Inferior parietal cortex (tissue), 1 donor: ENCODE measurements around the gene ANGPTL4.
"Not testable (repeated sequence)": the region's sequence is repeated elsewhere in the genome, so short reads cannot be mapped to it uniquely, and the experiment has no call there.

Experiments used
- DNase-seq: peaks from one replicate; pipeline ENCODE4 v3.0.0-alpha.2; 2016; ENCODE audit errors: extremely low spot score

The ANGPTL4 gene

DNA sequence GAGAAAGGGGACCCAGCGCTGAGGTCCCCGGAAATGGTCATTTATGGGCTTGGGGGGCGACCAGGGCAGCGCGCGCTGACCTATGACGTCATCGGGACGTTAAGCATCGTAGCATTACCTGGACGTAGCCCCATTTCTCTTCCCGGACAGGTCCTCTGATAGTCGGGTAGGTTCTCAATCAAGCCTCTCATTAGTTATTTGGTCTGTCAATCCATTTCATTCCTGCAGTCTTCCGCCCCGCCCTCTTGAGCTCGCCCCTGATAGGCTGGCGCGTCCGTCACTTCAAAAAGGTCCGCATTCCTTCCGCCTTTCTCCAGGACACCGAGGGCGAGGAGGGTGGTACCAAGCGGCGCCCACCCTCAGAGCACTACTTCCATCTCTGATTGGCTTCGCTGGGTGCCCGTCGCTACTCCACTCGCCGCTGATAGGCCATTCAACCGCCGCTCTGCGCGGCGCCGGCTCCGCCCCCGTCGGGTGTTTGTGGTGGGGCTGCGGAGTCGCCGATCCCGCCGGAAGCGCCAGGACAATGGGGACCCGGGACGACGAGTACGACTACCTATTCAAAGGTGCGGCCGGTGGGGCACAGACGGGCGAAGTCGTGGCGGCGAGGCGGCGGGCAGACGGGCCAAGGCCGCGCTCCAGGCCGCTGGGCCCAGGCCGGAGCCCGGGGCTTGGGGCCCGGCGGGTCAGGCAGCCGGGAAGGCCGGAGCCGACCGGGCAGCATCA is 26.1 kb downstream of the ANGPTL4 start, which contains the start of gene RAB11B:
Gene RAB11B (plus strand): TSS at position 470 of the 726 bp plus-strand sequence. CDS start 57 bp downstream, at position 527.
- DNase-seq = peak; percentile 99

DNA sequence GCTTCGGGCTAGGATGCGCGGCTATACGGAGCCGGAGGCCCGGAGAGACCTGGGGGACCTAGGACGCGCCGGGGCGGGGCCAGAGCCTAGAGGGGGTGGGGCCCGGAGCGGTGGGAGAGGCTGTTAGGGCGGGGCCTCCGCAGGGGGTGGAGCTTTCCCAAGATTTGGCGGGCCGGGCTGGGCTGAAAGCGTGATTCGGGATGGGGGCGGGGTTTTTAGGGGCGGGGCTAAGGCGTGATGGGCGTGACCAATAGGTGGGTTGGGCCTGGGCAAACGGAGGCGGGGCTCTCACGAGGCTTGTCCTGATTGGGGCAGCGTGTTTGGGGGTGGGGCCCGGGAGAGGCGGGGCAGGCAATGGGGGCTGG is 26.6 kb downstream of the ANGPTL4 start:
- peak; percentile 75 for DNase-seq

DNA sequence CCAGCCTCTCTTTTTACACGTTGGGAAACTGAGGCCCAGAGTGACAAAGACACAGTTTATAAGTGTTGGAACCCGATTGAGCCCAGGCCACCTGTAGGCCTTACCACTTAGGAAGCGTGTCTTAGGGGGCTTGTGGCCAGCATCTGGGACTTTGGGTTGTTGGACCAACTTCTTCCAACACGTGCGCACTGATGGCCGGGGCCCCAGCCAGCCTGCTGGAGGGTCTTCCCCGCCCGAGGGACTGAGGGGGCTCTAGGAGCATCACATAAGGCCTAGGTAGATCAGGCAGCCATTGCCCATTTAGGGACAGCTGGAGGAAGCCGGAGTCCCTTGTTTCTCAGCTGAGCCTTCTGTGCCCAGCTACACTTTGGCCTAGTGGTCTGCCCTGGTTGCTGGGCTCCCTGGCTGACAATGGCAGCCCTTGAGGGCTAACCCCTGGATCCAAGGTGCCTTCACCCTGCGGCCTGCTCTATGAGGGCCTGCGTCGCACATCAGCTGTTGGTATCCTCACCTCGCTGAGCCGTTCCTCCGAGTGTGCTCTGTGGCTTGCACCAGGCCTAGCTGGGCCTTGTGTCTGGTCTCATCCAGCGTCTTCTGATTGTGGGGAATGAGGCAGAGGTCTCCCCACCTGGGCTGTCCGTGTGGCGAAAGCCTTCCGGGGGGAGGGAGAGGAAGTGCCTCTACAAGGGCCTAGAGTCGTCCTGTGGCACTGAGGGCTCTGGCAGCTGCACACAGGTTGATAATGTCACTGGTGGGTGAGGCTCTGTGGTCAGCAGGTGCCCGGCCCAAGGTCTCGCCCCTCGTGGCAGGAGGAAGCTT is 27.5 kb downstream of the ANGPTL4 start:
- DNase-seq = no peak

DNA sequence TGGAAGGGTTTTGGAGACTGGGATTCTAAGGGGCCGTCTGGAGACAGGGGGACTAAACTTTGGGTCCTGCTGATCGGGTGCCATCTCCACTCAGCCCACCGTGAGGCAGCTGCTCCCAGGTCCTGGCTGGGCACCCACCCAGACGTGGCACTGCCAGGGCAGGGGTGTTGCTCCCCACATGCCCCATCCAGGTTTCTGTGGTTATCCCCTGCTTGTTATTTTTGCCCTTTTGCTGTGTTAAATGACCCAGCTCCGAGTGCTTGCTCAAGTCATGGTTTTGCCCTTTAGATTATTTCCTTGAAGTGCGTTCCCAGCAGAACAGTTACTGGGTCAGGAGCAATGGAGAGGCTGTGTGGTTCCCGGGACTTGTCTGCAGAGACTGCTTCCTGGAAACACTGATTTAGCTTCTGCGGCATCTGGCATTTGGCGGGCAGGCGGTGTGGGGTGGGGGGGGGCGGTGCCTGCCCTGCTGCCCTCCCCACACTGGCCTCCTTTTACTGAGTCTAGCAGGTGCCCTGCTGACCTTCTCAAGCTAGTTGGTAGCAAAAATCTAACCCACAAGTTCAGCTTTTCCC is 28.1 kb downstream of the ANGPTL4 start:
- DNase-seq = no peak

DNA sequence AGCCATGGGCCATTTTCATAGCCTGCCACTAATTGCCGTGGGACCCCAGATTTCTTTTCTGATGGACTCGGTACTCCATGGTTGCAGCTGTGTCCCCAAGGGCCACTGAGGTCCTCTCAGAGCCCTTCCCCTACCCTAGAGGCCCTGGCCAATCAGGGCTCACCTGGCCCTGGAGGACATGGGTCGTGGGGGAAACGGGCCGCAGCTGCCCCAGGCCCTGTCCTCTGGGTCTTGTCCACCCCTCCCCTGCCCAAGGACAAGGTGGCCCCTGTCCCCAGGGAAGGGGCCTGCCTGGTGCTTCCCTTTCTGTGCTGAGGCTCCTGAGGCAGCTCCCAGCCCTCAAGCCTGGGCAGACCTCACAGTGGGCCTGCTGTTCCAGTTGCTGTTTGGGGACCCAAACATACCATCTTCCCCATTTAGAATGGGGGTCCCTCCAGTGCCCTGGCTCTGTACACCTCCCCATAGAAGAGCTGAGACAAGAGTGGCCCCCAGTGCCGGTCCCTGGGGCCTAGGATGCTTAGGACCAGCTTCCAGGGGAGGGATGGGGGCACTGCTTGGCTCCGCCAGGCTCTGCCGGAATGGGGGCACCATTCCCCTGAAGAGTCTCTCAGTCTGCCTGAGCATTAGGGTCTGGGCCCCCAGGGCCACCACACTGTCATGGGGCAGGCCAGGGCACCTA is 29.4 kb downstream of the ANGPTL4 start:
- no peak for DNase-seq

DNA sequence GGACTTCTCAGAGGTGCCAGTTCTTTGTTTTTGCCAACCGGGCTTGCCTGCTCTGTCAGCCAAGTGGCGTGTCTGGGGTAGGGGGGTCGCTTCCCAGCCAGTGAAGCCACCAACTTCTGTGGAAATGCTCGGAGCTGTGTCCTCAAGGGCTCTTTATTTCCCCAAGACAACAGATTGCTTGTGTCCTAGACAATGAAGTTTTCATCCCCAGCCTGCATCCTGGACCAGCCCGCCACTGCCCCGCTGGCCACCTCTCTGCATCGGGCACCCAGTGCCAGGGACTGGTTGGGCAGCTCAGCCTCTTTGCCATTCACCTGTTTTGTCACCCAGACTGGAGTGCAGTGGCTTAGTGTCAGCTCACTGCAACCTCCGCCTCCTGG is 29.9 kb downstream of the ANGPTL4 start:
- DNase-seq = peak; percentile 74

DNA sequence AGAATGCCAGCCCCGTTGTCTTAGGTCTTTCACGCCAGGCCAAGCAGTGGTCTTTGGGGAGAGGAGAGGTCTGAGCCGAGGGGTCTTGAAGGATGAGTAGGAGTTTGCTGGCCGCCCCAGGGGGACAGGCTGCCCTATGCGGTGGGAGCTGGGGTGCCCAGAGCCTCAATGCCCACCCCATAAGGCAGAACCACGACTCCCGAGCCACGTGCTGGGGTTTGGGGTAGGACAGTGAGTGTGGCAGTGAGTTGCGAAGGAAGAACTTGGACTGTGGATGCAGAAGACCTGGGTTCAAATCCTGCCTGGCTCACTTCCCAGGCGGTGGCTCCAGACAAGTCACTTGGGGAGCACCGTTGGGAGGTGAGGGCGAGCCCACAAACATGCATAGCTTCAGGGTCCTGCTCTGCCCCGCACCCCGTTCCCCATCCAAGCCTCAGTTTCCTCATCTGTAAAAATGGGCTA is 31.7 kb downstream of the ANGPTL4 start:
- DNase-seq = no peak

DNA sequence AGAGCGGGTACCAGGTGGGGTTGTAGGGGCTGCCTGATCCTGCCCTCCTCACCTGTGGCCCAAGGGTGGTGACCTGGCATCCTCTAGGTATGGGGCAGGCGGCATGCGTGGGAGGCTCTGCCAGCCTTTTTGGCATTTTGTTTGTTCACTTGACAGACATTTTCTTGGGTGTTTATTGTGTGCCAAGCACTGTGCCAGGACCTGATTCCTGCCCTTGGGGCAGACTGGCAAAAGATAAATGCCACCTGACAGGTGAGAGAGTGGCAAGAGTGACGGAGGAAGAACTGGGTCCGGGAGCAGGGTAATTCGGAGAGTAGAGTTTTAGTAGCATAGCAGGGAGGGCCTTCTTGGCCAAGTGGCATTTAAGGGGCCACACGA is 32.2 kb downstream of the ANGPTL4 start:
- DNase-seq = no peak

DNA sequence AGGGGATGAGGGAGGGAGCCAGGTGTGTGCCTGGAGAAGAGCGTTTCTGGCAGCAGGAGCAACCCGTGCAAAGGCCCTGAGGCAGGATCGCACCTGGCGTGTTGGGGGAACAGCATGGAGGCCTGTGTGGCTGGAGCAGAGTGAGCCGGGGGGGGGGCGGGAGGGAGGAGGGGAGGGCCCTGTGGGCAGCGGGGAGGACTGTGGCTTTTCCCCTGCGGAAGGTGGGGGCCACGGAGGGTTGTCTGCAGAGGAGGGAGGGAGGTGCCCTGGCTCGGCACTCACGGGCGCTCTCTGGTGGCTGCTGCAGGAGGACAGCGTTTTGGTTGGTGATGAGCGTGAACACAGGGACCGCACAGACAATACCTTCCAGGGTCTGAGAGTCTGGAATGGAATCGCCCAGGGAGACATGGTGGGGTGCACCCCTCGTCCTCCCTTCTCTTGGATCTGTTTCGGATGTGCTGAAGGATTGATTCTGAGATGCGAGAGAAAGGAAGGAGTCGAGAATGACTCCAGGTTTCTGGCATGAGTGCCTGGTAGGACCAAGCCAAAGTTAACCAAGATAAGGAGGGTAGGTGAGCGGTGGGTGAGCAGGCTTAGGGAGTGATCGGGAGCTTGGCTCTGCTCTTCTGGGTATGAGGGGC is 32.7 kb downstream of the ANGPTL4 start:
- DNase-seq = peak; percentile 65

DNA sequence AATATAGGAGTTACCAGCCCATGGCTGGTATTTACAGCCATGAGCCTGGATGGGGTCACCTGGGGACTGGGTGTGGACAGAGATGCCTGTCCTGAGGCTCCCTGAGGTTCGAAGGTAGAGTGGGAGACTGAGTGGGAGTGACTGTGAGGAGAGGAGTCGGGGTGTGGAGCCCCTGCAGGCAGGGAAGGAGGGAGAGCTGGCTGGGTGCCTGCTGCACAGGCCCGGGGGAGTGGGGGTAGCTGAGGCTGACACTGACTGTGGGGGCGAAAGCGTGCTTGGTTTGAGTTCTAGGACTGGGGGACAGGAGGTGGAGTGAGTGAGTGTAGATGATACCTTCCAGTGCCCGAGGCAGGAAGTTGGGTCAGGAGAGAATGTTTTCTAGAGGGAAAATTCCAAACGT is 33.3 kb downstream of the ANGPTL4 start:
- no peak for DNase-seq

DNA sequence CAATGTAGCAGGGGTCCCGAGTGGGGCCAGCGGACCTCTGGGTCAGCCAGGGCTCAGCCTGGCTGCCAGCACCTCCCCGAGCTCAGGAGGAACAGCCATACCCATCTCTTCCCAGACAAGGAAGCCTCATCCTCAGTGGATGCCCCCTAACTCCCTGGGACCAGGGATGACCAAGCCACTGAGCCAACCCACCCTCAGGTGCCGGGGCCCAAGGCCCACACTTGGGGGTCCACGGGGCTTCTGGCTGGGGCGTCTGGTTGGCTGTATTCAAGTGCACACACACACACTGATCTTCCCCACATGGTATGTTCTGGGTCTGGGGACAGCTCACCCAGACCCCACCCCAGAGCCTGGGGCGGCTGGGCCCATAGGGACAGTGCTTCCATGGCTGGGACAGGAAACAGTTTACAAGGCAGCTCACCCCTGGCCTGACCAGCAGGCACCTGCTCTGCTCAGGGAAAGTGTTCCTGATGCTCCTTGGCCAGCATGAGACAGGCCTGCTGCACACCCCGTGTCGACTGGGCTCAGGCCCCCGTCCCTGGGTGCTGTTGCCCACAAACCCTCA is 33.9 kb downstream of the ANGPTL4 start:
- no peak for DNase-seq

DNA sequence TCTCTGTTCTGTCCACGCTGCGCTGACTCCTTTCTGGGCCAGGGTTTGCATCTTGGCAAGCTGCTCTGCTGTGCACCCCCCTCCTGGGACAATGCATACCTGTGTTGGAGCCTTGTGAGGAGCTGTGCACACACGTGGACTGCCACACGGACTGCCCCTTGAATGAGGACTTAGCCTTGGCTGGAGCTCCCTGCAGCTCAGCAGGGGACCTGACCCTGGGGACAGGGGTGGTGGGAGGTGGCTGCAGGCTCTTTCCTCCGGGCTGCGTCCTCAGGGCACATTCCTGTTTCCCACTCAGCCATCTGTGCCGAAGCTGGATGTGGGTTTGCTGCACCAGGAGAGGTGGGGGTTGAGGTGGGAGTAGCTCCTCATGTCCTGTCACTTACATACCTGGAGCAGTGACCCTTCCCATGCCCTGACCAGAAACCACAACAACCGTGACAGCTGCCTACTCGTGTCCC is 34.4 kb downstream of the ANGPTL4 start:
- no peak for DNase-seq

DNA sequence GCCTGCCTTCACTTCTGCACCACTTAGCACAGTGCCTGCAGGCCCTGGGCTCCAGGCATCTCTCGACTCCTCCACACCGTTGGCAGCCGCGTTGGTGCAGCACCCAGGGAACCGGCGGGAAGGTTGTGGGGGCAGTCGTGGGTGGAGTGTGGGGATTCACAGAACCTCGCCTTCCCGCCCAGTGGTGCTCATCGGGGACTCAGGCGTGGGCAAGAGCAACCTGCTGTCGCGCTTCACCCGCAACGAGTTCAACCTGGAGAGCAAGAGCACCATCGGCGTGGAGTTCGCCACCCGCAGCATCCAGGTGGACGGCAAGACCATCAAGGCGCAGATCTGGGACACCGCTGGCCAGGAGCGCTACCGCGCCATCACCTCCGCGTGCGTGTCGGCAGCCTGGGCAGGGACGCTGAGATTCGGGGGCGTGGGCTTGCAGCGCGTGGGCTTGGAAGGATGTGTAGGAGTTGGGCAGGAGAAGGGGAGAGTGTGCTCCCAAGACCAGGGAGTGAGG is 35.8 kb downstream of the ANGPTL4 start:
- no peak for DNase-seq

DNA sequence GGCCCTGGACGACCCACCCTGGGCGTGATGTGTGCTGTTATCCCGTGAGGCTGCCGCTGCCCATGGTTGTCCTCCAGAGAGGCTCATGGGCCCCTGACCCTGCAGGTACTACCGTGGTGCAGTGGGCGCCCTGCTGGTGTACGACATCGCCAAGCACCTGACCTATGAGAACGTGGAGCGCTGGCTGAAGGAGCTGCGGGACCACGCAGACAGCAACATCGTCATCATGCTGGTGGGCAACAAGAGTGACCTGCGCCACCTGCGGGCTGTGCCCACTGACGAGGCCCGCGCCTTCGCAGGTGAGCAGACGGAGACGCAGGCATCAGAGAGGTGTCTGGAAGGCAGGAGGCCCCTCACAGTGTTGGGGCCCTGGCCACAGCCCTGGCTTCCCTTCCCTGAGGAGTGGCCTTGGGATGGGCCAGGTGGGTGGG is 38.0 kb downstream of the ANGPTL4 start:
- DNase-seq = no peak

DNA sequence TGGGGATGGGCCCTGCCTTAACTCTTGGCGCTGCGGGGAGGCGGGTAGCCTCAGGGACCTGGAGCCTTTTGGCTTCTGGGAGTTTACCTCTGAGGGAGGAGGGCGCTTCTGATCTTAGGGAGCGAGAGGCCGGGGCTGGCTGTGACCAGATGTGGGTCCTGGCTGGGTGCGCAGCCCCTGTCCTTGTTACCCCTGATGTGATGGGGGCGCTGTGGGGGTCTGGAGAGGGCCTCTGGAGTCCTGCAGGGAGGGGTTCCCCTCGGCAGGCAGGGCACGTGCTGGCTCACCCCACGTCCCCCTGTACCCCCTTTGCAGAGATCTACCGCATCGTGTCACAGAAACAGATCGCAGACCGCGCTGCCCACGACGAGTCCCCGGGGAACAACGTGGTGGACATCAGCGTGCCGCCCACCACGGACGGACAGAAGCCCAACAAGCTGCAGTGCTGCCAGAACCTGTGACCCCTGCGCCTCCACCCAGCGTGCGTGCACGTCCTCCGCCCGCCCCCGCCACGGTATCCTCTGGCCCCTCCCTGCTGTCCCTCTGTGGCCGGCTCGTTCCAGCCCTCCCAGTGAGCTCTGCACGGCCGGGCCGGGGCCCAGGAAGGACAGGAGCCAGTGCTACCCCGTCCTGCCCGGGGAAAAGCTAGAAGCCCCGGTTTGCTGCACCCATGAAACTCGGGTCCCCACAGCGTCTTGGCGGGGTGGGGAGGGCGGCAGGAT is 39.3 kb downstream of the ANGPTL4 start:
- no peak for DNase-seq

DNA sequence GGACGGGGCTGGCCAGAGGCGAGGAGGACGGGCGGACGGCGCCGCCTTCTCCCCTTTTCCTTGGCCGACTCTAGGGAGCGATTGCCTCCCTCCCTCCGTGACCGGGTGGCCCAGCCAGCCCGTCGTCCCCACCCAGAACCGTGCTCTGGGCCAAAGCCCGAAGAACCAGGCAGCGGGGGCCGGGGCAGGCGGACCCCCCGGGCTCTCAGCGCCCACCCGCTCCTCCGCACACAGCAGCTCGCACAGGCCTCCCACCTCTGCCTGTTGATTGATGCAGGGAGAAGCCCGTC is 39.8 kb downstream of the ANGPTL4 start:
- no peak for DNase-seq

DNA sequence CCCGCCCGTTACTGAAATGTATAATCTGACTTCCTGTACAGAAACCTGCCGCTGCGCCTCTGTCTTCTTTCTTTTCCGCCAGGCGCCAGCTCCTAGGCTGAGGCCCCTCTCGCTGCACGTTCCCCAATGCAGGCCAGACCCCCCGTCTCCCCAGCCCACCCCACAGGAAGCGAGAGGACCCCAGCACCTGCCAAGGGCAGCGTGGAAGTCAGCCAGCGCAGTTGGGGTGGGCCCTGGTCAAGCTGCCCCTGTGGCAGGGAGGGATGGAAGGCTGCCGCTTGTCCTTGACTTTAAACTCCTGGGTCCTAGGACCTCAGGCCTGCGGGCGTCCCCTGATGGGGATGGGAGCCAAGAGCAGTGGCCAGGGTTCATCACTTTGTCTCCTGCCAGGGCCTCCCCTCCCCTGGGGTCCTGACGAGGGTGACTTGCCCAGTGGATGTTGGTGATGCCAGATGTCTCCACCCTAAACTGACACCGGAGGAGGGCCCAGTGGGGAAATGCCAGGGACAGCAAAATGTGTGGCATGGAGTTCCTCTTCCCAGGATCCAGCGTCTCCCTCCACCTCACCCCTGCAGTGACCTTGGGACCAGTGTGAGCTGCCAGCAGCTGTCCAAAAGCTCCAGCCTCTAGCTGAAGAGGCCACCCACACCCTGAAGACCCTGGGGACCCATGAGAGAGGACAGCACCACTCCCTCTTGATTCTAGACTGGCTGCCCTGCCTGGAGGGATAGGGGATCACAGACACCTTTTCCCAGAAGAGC is 40.6 kb downstream of the ANGPTL4 start:
- no peak for DNase-seq

DNA sequence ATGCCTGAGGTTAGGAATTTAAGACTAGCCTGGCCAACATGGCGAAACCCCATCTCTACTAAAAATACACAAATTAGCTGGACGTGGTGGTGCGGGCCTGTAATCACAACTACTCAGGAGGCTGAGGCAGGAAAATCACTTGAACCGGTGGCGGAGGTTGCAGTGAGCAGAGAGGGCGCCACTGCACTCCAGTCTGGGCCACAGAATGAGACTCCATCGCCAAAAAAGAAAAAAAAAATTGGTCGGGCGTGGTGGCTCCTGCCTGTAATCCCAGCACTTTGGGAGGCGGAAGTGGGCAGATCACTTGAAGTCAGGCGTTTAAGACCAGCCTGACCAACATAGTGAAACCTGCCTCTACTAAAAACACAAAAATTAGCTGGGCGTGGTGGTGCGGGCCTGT is 46.8 kb downstream of the ANGPTL4 start:
- not testable (repeated sequence) for DNase-seq

DNA sequence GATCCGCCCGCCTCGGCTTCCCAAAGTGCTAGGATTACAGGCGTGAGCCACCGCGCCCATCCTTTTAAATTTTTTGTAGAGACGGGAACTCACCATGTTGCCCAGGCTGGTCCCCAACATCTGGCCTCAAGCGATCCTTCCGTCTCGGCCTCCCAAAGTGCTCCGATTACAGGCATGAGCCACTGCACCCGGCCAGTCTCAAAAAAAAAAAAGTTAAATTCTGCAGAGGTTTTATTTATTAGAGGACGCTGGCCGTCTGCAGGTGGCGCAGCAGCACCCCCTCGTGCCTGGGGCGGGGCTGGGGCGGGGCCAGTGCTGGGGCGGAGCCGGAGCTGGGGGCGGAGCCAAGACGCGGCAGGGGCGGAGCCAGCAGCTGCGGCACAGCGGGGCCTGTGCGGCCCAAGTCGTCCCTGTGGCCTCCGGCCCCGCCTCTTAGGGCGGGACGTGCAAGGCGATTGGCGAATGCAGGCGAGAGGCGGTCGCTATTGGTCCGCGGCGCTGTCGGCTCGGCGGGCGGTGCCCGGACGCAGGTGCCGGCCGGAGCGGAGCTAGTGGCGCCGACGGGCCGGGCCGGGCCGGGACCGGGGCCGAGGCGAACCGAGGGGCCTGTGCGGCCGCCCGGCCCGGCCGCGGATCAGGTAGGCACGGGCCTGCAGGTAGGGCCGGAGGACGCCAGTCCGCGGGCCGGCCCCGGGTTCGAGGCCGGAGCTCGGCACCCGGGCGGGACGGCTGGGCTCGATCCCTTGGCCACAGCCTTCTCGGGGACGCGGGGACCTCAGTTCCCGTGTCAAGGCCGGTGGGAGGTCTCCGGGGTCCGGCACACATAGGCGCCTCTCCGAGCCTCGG is 49.1 kb downstream of the ANGPTL4 start, which contains the start of gene MARCHF2:
Gene MARCHF2 (plus strand): TSS at position 523 of the 846 bp plus-strand sequence. CDS start 8,536 bp downstream, outside the sequence.
- DNase-seq = peak; percentile 96
